ENCODE results near the gene CUBN.

Gene CUBN

GRCh38 chr10:17031637-17032635 is 97.7 kb downstream of the CUBN start:
- TF ChIP-seq ZFX (IDR thresholded peaks at IDR 0.05; ENCODE audit: borderline replicate concordance), result no peak
- TF ChIP-seq CTCF (IDR thresholded peaks at IDR 0.05), result no peak
- H3K27ac ChIP-seq, result no peak overlapping the region

- H3K27ac ChIP-seq, result no peak overlapping the region
- TF ChIP-seq CTCF (IDR thresholded peaks at IDR 0.05) (no peak), ZFX (IDR thresholded peaks at IDR 0.05; ENCODE audit: borderline replicate concordance) (no peak)
Measured at GRCh38 chr10:17029581-17030271, 99.9 kb downstream of the CUBN start.

GRCh38 chr10:17029239-17029580 is 100.4 kb downstream of the CUBN start:
- no peak overlapping the region for H3K27ac ChIP-seq

GRCh38 chr10:17028798-17029197 is 100.8 kb downstream of the CUBN start:
- TF ChIP-seq CTCF (IDR thresholded peaks at IDR 0.05), result no peak
- no peak for TF ChIP-seq ZFX (IDR thresholded peaks at IDR 0.05; ENCODE audit: borderline replicate concordance)
- H3K27ac ChIP-seq, result no peak overlapping the region

More at GRCh38 chr10:17029239-17029580, 100.4 kb downstream of the CUBN start:
- TF ChIP-seq CTCF (IDR thresholded peaks at IDR 0.05), result no peak
- TF ChIP-seq ZFX (IDR thresholded peaks at IDR 0.05; ENCODE audit: borderline replicate concordance), result no peak

- no peak overlapping the region for H3K27ac ChIP-seq
- TF ChIP-seq ZFX (IDR thresholded peaks at IDR 0.05; ENCODE audit: borderline replicate concordance) (no peak), CTCF (IDR thresholded peaks at IDR 0.05) (no peak)
Measured at GRCh38 chr10:17026686-17027485, 102.7 kb downstream of the CUBN start.

GRCh38 chr10:17025444-17026295 is 103.9 kb downstream of the CUBN start:
- no peak for TF ChIP-seq CTCF (IDR thresholded peaks at IDR 0.05)
- no peak for TF ChIP-seq ZFX (IDR thresholded peaks at IDR 0.05; ENCODE audit: borderline replicate concordance)
- H3K27ac ChIP-seq, result no peak overlapping the region

Measured in 22Rv1 (cell line).